ENCODE results near the gene CACNA1I.

Gene CACNA1I

DNA sequence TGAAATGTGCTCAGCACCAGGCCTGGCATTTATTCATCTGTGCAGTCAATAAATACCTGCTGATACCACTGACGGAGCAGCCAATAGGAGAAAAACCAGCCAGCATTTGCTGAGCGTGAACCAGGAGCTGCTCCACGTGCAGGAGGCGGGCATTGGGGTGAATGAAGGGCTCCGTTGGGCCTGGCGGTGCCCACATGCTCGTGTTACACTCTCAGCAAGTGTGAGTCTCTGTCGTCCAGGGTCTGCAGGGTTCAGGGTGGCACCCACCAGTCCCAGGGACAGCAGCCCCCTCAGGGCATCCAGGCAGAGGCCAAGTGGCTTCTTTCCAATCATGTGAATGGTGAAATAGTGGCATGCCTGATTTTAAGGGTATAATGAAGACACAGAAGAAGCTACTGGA, 33.8 kb upstream of the CACNA1I start:
- DNase-seq = no peak

DNA sequence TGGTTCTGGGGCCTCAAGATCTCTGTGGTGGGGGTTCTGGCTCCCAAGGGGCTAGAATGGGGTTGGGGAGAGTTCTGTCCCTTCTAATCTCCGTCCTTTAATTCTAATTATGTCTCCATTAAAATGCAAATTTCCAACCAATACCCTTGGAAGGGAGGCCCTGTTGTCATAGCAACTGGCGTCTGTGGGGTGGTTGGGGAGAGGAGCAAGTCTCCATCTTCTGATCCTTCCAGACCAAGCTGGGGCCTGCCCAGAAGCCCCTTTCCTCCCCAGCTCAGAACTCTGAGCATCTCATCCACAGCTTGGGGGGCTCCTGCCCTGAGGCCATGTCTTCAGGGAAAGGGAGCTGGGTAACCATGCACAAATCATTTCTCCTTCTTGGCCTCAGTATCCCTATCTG, 32.6 kb upstream of the CACNA1I start:
- DNase-seq = no peak

DNA sequence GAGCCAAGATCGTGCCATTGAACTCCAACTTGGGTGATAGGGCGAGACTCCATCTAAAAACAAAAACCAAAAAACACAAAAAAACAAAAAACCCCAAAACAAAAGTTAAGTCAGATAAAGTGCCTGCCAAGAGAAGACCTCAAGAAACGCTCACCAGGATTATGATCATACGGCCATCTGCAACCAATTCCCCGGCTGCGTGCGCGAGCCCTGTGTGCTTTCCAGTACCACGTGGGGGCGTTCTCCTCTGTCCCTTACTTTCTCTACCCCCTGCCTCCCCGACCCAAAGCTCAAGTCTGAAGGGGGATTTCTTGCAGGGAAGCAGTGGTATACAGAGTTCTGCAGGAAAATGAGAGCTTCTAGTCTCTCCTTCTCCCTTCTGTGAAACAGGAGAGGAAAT, 27.5 kb upstream of the CACNA1I start:
- no peak for DNase-seq

DNA sequence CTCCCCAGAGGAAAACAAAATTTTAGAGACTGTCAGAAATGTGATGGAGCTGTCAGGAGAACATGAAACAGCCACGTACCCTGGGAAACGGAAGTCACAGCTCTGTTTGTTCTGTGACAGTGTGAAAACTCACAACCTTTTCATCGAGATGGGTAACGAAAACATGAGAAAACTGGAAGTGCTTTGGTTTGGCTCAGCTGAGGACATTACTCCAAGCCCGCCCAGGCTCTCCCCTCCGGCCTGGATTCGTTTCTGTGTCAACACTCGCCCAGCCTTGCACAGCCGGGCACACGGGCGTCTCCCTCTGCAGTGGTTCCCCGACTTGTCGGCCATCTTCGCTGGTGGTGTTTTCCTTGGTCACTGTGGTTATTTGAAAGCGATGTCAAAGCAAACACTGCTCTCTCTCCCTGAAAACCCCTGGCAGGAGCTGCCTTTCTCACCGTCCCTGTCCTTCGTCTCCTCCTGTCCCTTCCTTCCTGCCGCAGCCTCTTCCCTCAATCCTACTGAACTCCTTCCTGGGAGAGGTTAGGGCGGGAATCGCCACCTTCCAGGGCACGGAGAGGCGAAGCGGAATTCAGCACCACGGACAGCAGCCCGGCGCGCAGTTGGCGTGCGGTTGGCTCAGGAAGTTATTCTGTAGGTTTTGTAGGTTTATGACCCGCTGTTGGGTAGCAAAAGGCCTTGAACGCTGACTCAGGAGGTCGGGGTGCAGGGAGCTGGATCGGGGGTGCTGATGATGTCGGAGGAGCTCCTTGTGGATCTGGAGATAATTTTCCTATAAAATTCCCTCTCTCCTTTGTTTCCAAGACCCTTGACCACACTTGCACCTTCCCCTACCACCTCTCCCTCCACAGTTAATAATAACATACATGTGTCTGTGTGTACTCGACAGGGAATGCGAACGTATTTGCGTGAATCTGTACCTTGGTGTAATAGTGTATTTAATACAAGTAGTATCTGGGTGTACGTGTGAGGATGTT, 24.9 kb upstream of the CACNA1I start:
- DNase-seq = peak; percentile 59

DNA sequence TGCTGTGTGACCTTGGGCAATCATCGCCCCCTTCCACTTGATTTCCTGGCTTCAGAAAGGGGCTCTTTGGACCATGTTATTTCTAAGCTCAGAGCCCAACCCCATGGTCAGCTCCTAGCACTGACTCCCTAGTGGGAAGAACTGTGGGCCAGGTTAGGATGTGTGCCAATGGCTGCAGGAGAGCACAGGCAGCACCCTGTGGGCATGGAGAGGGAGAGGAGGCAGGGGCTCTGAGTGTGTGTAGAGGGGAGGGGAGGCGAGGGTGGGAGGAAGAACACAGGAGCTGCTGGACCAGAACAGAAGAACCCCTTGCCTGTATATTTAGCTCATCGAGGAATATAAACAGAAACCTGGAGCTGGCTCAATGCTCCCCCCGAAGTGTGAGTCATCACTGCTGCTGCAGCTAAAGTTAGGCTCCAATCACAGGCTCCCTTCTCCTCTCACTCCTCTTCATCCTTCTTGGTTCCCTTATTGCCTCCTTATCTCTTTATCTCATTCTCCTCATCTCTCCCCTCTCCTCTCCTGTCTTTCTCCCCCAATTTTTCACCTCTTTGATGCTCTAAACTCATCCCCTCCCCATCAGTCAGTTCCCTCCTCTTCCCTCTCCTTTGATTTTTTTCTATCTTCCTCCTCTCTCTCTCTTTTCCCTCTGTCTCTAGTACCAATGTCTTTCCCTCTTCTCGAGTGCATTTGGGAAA, 23.5 kb upstream of the CACNA1I start:
- no peak for DNase-seq

DNA sequence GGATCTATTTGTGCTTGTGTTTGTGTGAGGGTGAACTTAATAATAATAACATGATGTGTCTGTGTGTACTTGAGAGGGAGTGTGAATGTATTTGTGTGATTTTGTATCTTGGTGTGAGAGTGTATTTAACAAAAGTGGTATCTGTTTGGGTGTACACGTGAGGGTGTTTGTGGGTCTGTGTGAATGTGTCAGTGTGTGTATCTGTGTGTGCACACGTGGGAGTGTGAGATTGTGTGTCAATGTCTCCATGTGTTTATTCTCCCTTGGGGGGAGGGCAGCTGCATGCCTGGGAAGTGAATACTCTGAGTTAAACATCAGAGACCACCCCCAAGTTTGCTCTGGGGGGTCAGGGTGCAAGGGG, 23.0 kb upstream of the CACNA1I start:
- DNase-seq = no peak

DNA sequence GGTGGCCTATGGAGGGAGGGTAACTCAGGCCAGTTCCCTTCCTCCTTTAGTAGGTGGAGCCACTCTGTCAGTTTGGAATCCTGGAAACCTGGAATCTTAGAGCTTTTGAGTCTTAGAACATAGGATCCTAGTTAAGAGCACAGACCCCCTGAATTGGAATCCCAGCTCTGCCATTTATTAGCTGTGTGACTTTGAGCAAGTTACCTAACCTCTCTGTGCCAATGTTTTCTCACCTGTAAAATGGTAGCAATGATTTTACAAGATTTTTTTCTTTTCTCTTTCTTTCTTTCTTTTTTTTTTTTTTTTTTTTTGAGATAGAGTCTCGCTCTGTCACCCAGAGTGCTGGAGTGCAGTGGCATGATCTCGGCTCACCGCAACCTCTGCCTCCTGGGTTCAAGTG, 17.1 kb upstream of the CACNA1I start:
- no peak for DNase-seq

DNA sequence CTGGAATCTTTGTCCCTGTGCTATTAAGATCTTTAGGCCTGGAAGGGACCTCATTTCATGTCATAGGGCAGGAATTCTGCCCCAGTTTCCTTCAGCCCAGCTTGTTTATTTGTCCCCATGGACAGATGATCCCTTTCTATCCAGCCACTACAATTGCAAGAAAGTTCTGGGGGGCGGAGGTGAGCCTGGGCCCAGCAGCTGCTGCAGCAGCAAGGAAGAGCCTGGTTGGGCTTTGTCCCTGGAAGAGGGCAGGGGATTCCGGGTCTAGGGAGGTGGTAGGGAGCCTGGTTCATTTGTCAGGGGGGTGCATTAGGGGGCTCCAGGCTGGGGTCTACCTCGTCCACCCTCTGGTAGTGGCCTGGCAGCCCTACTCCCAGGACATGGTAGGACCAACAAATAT, 16.4 kb upstream of the CACNA1I start:
- no peak for DNase-seq

DNA sequence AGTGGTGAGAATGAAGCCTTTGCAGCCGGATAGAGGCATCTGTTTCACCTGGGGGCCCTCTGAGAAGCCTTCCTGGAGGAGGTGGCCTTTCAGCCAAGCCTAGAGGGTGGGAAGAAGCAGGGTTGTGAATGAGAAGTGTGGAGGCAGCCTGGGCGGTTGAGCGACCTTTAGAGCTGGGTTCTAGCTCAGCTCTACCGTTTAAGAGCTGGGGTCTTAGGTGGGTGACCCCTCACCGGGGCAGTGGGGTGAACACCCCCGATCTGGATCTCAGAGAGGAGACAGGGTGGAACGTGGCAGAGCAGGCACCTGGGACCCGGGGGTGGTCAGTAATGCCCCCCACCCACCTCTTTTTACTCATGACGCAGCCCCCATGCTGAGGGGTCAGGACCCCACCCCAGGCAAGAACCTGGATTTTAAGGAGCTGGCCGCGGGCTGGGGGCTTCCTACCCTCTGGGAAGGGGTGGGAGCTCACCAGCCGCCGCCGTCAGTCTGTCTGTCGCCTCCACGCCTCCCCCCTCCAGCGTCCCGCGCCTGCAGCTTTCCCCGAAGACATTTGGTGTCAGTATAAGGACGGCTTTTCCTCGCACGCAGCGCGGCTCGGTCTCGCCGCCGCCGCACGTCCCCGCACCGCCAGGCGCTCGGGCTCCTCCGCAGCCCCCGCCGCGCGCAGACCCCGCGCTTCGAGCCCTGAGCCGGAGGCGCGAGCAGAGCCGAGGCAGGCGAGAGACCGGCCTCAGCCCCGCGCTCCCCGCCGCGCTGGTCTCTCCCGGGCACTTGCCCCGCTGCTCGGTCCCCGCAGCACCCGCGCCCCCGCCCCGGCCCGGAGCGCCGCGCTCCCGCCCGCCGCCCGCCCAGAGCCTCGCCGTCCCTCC, 13.3 kb upstream of the CACNA1I start:
- DNase-seq = peak; percentile 45

DNA sequence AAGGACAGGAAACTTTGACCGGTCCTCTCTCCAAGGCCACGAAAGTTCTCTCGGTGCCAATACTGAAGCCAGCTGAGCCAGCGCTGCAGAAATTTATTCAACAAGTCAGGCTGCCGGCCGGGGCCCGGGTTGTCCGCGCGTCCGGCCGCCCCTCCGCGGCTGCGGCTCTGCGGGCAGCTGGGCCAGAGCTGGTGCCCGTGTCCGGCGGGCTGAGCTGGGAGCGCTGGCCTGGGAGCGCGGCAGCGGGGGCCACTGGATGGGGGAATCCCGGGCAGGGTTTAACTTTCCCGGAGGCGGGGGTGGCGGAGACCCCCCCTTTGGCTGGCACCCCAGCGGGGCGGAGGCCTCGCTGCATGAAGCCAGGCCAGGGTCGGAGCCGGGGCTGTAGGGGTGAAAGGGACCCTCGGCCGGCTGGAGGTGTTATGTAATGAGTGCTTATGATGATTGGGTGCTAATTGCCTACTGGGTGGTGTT, 12.3 kb upstream of the CACNA1I start:
- DNase-seq = no peak

DNA sequence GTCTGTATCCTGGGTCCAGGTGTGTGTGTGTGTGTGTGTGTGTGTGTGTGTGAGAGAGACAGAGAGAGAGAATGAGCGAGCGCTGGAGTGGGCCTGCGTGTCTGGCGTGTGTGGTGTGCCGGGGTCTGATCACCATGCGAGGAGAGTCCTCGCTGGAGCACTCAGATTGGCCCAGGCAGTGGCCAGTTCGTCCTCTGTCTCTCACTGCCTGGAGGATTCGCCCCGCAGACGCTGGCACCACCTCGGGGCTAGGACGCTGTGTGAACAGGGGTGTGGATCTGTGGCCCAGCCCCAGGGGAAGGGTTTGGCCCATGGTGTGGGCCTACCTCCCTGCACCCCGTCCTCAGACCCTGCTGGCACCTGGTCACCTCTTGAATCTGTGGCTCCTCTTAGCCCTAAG, 11.6 kb upstream of the CACNA1I start:
- DNase-seq = no peak

DNA sequence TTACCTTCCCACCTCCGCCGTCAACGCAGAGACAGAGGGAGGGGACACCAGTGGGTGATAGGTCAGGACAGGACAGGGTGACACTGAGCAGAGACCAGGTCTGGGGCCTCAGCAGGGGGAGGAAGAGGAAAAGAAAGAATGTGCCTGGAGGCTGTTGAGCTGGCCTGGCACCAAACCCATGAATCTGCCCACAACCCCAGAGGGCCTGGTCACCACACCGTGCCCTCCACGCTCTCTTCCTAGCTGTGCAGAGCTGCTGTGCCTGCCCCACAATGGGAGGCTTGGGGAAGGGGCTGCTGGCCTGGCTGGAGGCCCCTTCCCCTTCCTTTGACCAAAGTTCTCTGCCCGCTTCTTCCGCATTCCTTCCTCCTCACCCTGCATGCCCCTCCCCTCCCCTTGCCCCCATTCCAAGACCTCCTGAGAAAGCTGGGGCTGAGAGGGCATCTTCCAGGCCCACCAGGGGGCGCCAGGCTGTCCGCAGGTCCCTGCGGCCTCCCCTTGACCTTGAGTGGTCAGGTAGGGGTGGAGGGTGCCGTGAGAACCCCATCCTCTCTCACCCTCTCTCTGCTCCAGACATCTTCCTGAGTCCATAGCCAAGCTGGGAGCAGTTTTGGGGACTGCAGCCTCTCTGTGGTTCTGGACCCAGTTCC, 11.0 kb upstream of the CACNA1I start:
- DNase-seq = no peak

DNA sequence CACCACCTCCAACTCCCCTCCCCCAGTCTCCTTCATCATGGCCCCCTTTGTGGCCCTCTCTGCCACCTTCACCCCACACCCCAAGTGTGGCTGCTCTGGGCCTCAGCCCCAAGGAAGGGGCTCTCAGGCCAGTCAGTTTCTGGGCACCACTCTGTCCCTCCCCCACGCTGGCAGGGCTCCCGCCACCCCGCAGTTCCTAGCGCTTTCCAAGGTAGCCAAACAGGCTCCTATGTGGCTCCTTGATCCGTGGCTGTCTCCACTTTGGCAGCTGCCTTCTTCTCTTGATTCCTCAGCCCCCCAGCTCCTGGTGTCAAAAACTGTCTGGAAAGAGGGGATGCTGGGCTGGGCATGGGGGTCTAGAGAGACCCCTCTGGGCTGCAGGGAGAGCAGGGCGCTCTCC, 10.4 kb upstream of the CACNA1I start:
- no peak for DNase-seq

DNA sequence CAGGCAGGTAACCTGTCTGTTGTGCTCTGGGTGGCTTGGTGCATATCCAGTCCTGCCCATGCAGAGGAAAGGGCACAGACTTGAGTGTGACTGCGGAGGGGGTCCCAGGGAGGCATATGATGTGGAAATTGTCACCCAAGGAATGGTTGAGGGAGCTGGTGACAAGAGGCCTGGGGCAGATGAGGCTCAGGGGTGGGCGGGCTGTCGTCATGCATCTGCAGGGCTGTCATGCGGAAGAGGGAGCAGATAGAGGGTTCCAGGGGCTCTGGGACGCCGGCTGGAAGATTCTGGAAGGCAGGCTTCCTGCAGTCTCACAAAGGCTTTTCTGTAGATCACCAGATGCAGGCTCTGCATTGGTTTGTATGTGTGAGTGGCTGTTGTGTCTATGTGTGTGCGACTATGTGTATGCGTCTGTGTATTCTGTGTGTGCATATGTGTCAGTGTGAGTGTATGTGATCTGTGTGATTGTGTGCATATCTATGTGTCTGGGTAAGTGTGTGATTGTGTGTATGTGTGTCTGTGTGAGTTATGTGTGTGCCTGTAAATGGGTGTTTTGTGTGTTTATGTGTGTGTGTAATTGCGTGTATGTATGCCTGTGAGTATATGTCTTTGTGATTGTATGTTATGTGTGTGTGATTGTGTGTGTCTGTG, 7.6 kb upstream of the CACNA1I start:
- no peak for DNase-seq

DNA sequence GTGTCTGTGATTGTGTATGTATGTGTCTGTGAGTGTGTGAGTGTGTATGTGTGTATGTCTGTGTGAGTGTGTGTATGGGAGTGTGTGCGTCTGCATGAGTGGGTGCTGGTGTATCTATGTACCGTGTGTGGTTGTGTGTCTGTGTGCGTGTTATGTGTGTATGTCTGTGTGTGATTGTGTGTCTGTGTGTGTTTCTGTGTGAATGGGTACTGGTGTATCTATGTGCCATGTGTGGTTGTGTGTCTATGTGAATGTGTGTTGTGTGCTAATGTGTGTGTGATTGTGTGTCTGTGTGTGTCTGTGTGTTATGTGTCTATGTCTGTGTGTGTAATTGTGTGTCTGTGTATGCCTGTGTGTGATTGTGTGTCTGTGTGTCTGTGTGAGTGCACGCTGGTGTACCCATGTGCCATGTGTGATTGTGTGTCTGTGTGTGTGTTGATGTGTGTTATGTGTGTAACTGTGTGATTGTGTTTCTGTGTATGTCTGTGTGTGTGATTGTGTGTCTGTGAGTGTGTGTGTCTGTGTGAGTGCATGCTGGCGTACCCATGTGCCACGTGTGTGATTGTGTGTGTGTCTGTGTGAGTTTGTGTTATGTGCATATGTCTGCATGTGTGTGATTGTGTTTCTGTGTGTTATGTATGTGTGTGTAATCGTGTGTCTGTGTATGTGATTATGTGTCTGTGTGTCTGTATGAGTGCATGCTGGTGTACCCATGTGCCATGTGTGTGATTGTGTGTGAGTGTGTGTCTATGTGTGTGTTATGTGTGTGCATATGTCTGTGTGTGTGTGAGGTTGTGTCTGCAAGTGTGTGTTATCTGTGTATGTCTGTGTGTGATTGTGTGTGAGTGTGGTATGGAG, 6.8 kb upstream of the CACNA1I start:
- no peak for DNase-seq

DNA sequence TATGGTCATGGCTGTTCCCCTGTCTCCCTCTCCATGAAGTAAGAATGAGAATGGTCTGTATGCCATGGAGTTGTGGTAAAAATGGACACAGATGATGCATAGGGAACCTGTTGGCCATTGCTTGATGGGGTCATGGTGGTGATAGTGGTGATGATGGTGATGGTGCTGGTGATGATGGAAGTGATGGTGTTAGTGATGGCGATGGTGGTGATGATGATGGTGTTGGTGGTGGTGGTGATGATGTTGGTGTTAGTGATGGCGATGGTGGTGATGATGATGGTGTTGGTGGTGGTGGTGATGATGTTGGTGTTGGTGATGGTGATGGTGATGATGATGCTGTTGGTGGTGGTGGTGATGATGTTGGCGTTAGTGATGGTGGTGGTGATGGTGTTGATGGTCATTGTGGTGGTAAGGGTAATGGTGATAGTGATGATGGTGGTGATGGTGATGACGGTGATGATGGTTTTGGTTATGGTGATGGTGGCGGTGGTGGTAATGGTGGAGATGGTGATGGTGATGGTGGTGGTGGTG, 5.1 kb upstream of the CACNA1I start:
- no peak for DNase-seq

DNA sequence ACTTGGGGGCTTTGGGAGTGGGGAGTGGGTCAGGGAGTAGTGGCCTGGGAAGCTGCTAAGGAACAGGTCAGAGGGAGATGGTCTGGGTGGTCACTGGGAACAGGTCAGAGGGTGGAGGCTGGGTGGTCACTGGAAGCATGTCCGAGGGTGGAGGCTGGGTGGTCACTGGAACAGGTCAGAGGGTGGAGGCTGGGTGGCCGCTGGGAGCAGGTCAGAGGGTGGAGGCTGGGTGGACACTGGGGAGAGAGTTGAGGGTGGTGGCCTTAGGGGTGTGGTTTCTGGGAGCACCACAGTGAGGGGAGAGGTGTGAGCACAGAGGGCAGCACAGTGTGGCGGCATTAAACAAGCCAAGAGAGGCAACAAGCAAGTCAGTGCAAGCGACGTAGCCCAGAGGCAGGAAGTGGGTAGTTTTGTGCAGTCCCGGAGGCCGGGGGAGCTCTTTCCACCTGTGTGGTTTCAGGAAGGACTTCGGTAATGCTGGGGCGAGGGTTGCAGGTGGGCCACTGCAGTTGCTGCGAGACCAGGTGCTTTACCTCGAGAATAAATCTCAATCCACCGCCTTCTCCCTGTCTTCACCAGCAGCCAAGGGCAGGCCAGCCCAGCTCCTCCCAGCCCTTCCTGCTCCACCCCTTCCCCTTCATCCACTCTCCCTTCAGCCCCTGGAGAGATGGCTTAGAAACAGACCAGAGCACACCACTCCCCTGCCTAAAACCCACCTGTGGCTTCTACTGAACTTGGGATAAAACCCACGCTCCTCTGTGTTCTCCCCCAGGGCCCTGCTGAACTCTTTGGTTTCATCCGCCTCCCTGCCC, 3.2 kb upstream of the CACNA1I start:
- peak; percentile 26 for DNase-seq

DNA sequence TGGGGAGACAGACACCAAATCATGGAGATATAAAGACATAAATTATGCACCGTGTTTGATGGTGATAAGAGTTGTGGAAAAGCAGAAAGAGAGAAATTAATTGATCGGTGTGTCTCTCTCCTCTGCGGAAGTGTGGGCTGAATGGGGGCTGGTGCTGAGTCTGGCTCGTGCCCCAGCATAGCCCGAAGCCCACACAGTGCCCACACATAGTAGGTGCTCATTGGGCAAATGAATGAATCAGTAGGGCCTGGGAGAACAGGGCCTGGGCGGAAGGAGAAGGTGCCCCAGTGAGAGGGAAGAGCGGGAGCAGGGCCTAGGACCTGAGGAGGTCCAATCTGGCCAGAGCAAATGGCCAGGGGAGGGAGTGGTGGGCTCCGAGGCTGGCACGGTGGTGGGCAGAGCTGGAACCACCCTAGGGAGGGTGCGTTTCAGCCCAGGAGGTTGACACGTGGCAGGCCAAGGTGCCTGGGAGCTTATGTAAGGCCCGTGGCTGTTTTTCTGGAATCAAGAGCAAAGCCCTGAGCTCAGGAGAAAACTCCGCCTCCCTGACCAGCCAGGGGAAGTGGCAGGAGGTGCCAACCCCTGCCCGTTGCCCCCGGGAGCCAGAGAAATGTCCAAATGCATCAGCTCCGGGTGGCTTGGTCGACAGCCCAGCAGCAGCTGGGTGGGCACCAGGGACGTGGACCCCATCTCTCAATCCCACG, 2.1 kb upstream of the CACNA1I start:
- DNase-seq = no peak

DNA sequence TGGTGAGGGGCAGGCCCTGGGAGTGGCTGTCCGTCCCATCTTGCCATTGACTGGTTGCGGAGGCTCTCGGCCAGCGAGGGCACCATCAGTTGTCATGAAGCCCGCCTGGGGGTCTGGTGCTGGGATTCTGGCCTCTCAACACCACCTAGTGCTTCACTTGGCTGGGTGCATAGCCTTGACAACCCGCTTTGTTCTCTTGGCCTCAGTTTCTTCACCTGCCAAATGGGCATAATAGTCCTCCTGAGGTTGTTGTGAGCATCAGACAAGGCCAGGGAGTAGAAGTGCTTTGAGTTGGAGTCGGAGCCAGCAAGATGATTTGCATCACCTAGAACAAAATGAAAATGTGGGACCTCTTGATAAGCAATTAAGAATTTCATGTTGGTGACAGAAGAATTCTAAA, 1.5 kb upstream of the CACNA1I start:
- no peak for DNase-seq
